HG02759 (cell line): ENCODE results near the gene TGM3.

Source experiments
- ATAC-seq: cut with Tn5 transposase; IDR thresholded peaks from one replicate; pipeline ENCODE4 v1.9.1; 2021; ENCODE audit warnings: mild to moderate bottlenecking, moderate library complexity; ENCODE audit not compliant: unreplicated experiment

The TGM3 gene

DNA sequence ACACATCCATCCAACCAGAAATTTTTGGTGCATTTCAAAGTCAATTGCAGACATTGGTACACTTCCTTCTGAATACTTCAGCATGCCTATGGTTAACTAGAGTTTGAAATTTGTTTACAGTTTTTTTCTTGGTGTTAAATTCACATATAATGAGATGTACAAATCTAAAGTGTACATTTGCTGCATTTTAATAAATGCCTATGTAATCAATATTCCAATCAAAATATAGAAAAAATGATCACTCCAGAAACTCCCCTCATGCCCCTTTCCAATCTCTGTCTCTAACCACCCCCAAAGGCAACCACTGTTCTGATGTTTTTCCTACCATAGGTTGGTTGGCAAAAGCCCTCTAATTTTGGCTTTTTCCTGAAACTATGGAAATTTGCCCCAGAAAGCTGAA, 77.3 kb downstream of the TGM3 start:
- no peak for ATAC-seq

GRCh38 chr20:2374346-2375125, 78.7 kb downstream of the TGM3 start:
- no peak for ATAC-seq

- ATAC-seq: no peak
Measured at GRCh38 chr20:2378893-2379292, 83.1 kb downstream of the TGM3 start.

DNA sequence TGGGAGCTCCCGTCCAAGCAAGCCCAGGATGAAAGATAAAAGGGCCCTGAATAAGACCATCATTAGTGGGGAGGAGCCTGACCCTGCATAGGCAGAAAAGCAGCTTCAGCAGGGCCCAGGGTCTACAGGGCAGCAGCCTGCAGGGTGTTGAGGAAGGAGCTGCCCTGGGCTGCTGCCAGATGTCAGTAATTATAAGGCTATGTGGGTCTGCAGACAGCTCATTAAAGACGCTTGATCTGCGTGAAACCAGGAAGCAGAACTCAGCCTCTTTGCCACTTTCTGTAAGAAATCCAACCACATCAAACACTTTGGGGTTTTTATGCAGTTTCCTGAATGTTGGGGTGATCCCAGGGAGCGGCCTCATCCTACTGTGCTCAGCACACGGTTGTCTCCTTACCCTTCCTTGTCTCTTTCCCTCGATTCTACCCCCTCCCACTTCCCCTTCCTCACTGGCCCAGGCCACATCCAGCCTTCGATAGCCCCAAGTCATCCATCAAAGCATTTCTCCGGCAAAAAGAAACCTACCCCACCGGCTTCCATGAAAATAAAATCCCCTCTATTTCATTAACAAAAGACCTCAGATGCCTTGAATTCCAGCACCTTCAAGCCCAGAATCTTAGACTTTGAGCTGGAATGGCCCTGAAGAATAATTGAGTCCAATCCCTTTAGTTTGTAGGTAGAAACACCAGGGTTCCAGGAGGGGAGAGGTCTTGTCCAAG, 83.9 kb downstream of the TGM3 start:
- no peak for ATAC-seq

DNA sequence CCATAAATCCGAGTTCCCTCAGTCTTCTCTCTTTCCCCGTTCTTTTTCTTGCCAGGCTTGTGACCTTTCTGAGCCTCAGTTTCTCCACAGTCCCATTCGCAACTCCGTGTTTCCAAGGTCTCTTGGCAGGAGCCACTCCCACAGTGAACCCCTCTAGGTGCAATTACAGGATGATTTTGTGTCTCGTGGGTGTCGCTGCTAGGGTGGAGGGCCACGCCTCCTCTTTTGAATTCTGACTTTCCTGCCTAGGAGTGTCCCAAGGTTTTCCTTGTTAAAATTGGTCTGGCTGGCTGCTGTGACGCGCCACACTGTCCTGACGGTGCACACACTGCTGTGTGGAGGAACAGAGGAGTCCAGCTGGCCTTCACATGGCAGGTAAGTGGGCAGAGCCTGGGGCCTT, 84.8 kb downstream of the TGM3 start, which contains the start of gene TGM6:
TSS of gene TGM6 (plus strand) at position 301 of the 400 bp plus-strand sequence. CDS start at position 369, 68 bp downstream.
- ATAC-seq: no peak

DNA sequence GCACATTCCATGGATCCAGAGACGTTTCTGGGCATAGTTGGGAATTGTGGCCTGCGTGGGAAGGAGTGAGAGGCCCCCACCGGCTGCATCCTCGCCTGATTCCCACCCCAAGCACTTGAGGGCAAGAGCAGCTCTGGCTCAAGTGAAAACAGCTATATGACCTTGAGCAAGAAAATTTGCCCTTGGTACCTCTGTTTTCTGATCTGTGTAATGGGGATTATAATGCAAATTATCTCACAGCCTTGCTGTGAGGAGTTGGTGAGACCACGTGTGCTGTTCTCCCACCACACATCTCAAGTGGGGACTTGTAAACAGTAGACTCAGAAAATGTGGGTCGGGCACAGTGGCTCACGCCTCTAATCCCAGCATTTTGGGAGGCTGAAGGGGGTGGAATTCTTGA, 85.5 kb downstream of the TGM3 start:
- no peak for ATAC-seq

- no peak for ATAC-seq
Measured at GRCh38 chr20:2382833-2383232, 87.0 kb downstream of the TGM3 start.

DNA sequence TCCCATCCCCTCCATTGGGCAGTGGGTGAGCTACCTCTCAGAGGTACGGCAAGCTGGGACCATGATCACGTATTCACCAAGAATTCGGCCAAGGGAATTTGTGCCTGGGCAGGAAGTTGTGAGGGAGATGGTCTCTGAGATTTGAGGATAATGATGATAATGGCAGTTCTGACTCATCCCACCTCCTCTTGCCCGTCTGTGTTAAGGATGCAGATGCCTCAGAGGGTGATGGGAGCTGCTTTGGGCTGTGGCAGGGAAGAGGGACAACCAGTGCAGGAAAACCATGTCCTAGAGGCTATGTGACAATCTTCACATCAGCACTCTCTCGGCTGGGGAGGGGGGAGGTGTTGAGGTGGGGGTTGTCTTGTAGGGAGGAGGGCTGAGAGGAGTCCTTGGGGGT, 89.2 kb downstream of the TGM3 start:
- ATAC-seq: no peak

DNA sequence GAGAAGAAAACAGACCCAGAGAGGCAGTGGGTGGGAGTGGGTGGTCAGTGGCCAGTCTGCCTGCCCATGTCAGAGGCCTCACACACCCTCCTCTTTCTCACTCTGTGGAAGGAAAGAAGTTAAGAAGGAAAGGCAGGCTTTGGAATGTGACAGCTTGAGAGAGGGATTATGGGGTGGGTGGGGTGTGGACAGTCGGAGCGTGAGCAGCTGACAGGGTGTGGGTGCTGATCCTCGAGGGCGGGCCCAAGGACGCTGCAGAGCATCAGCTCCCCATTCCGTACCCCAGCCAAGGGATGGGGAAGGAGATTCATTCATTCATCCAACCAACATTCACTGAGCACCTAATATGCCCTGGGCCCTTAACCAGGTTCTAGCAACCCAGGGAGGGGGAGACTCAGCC, 89.7 kb downstream of the TGM3 start:
- no peak for ATAC-seq

DNA sequence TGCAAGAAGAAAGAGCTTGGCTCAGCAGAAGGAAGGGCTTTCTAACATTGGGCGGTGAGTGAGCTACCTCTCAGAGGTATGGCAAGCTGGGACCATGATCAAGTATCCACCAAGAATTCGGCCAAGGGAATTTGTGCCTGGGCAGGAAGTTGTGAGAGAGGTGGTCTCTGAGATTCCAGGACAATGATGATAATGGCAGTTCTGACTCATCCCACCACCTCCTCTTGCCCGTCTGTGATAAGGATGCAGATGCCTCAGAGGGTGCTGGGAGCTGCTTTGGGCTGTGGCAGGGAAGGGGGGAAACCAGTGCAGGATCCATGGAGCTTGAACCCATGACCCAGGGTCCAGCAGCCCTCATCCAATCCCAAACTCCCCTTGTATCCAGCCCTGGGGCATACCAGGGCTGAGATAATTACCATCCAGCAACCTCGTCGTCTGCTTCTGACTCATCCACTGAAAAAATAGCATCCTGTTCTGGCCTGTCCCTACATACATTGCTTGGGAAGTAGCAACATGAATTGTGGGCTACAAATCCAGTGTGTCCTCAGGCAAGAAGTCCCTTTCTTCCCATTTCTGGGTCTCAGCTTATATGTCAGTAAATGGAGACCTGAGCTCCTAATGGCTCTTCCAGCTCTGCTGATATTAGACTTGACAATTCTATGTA, 90.8 kb downstream of the TGM3 start:
- no peak for ATAC-seq

DNA sequence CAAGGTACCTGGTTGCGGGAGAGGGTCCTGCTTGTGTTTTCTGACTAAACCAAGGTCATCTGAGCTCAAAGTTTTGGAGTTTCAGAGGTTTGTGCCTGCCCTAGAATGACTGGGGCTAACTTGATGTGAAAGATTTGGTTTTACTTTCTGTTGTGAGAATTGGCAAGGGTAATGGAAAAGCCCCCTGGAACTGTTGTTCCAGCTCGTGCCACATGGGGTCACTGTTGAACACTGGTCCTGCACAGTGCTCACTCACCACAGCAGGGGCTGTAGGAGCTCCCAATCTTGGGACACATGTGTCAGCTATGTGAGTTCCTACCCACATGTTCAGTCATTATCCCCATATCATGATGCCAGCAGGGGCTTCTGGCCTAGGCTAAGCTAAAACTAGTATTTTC, 91.4 kb downstream of the TGM3 start:
- no peak for ATAC-seq

DNA sequence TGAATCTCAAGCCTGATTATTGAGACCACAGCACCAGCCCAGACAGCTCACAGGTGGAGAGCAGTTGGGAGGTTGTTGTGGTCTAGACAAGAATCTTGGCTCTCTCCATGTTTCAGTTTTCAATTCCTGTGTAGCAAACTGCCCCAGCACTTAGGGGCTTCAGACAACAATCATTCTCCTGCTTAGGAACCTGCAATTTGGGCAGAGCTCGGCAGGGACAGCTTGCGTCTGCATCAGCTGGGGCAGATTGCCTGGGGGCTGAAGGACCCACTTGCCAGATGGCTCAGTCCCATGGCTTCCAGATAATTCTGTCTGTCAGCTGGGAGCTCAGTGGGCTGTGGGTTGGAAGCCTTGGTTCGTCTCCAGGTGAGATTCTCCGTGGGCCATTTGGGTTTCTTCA, 91.8 kb downstream of the TGM3 start:
- no peak for ATAC-seq
